Activated naive CD4-positive, alpha-beta T cell treated with anti-CD3 and anti-CD28 coated beads, Interleukin-2, amount 50 U/mL, for 72 hours (primary cell): Measurements from ENCODE around the gene PLS1. TPM values are rescaled to one million over a fixed set of nuclear protein-coding genes. Genes with fewer than 3 reads are reported as not detected.

Experiments
- ATAC-seq, 2 donors: fragments of 150-1000 bp; cut with Tn5 transposase; 2 replicates each; pipeline ENCODE4 v1.10.0; 2021; ENCODE audit warnings: mild to moderate bottlenecking in 2 of 2, moderate library complexity in 2 of 2
- DNase-seq, 2 donors: peaks; one replicate each; pipeline ENCODE4 v3.0.0; 2021 to 2022; ENCODE audit warnings: low spot score in 2 of 2
- H3K27ac Mint-ChIP-seq, 2 donors: one replicate each; pipeline ENCODE4 v1.8.0; 2022; ENCODE audit warnings: mild to moderate bottlenecking in 2 of 2, mixed read lengths in 2 of 2
- H3K36me3 Mint-ChIP-seq, 2 donors: one replicate each; pipeline ENCODE4 v1.8.0; 2022; ENCODE audit warnings: mixed read lengths in 2 of 2
- H3K9me3 Mint-ChIP-seq, 2 donors: one replicate each; pipeline ENCODE4 v1.8.0; 2022; ENCODE audit warnings: mixed read lengths in 2 of 2
- total RNA-seq, 2 donors: library from RNA; stranded (reverse); gene quantifications; one replicate each; pipeline ENCODE4 v1.2.3, GENCODE V29; 2022

PLS1 gene
- total RNA-seq, 2 donors from 2014 or later: 6.0 to 8.1 TPM

- DNase-seq: no peak
- no peak overlapping the region for H3K27ac Mint-ChIP-seq
- no peak for ATAC-seq
- no peaks in the 10 kb centered on the region for H3K36me3 Mint-ChIP-seq
- no peaks in the 10 kb centered on the region for H3K9me3 Mint-ChIP-seq
These were observed 52.8 kb downstream of the PLS1 start for GRCh38 chr3:142648950-142649349.

DNA sequence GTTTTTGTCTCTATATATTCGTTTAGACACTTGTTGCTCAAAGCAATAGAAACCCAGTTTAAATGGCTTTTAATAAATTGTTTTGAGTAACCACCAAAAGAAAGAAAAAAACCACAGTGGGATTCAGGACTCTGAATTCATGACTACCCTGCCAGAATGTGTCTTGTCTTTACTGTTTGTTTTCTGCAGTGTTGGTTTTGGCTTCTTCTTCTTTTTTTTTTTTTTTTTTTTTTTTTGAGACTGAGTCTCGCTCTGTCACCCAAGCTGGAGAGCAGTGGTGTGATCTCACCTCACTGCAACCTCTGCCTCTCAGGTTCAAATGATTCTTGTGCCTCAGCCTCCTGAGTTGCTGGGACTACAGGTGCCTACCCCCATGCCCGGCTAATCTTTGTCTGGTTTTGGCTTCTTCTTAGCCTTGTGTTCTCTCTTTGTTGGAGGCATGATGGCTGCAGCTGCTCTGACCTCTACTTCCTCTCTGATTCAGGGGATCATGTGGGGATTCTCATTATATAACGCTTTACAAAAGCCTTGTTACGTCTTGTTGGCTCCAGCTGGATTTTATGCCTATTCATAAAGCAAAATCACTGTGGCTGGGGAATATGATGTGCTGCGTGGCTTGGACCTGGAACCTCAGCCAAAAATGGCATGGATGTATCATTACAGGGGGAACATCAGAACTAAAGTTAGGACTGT is 54.0 kb downstream of the PLS1 start:
- no peaks in the 10 kb centered on the region for H3K9me3 Mint-ChIP-seq
- H3K27ac Mint-ChIP-seq: no peak overlapping the region
- no peak for ATAC-seq
- DNase-seq: no peak
- no peaks in the 10 kb centered on the region for H3K36me3 Mint-ChIP-seq

GRCh38 chr3:142651711-142652110 is 55.5 kb downstream of the PLS1 start:
- Mint-ChIP-seq H3K9me3 (no peaks in the 10 kb centered on the region), H3K27ac (no peak overlapping the region), H3K36me3 (no peaks in the 10 kb centered on the region)
- ATAC-seq: no peak
- no peak for DNase-seq

DNA sequence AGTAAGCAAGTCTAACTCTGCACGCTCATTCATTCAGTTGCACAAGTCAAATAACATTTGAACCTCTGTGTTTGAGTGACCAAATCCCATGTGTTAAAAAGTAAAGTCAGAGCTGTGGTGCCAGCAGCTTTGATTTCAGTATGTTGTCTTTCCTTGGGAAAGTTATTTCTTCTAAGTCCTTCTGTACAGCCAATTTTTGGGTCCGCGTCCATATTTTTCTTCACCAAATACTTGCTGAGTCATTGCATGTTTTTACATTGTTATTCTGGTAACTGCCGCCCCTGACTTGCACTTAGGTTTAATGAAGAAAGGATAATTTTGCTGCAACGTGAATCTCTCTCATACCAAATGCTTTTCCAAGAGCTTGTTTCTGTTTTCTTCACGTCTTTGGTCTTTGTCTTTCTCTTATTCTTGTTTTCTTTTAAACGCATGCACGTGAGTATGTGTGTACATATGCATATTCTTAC is 56.7 kb downstream of the PLS1 start:
- Mint-ChIP-seq H3K36me3 (no peaks in the 10 kb centered on the region), H3K9me3 (no peaks in the 10 kb centered on the region), H3K27ac (peak overlapping the region in 1 of 2 donors; percentile 32)
- ATAC-seq: no peak
- DNase-seq: no peak

GRCh38 chr3:142656575-142656974 is 60.4 kb downstream of the PLS1 start:
- no peaks in the 10 kb centered on the region for H3K36me3 Mint-ChIP-seq
- ATAC-seq (no peak), DNase-seq (no peak)
- H3K27ac Mint-ChIP-seq: no peak overlapping the region
- H3K9me3 Mint-ChIP-seq: no peaks in the 10 kb centered on the region

GRCh38 chr3:142657033-142657432 is 60.8 kb downstream of the PLS1 start:
- no peak overlapping the region for H3K27ac Mint-ChIP-seq
- no peaks in the 10 kb centered on the region for H3K36me3 Mint-ChIP-seq
- ATAC-seq: no peak
- DNase-seq: no peak
- H3K9me3 Mint-ChIP-seq: no peaks in the 10 kb centered on the region

- Mint-ChIP-seq H3K9me3 (no peaks in the 10 kb centered on the region), H3K36me3 (no peaks in the 10 kb centered on the region), H3K27ac (no peak overlapping the region)
- no peak for ATAC-seq
- no peak for DNase-seq
These were observed 64.2 kb downstream of the PLS1 start for GRCh38 chr3:142660383-142660782.

DNA sequence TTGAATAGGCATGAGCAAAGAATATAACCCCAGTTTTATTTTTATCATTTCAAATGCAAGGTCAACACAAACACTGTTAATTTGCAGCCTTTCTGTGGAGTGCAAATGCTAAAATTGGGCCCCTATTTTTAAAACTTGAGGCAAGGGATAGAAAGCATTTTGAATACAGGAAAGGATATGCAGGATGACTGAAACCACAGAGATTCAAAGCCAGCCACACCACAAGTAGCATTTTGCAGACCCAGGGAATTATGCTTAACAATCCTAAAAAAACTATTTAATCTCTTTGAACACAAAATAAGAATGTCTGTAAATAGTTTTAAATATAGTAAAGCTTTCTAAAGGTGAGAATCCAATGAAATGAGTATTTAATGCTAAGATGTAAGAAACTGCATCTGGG is 64.7 kb downstream of the PLS1 start:
- no peaks in the 10 kb centered on the region for H3K36me3 Mint-ChIP-seq
- H3K27ac Mint-ChIP-seq: no peak overlapping the region
- no peaks in the 10 kb centered on the region for H3K9me3 Mint-ChIP-seq
- ATAC-seq: no peak
- DNase-seq: no peak

GRCh38 chr3:142663865-142664264 is 67.7 kb downstream of the PLS1 start:
- DNase-seq (no peak), ATAC-seq (no peak)
- Mint-ChIP-seq H3K36me3 (no peaks in the 10 kb centered on the region), H3K9me3 (no peaks in the 10 kb centered on the region), H3K27ac (no peak overlapping the region)

DNA sequence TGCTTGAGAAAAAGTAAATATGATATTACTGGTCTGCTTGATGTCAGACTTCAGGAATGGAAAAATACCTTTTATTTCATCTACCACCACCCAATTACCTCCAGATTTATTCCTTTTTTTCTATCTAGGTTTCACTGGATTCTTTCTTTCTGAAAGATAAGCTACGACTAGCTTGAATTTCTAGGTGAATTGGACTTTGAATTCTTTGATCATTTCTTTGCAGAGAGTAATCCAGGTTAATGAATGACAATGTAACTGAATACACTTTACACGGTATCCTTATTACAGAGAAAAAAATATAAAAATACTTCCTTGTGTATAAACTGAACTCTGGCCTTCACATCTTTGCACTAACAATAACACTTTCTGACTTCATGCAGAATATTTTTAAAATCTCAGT is 68.1 kb downstream of the PLS1 start:
- no peaks in the 10 kb centered on the region for H3K36me3 Mint-ChIP-seq
- H3K27ac Mint-ChIP-seq: no peak overlapping the region
- no peaks in the 10 kb centered on the region for H3K9me3 Mint-ChIP-seq
- ATAC-seq: no peak
- DNase-seq: no peak

DNA sequence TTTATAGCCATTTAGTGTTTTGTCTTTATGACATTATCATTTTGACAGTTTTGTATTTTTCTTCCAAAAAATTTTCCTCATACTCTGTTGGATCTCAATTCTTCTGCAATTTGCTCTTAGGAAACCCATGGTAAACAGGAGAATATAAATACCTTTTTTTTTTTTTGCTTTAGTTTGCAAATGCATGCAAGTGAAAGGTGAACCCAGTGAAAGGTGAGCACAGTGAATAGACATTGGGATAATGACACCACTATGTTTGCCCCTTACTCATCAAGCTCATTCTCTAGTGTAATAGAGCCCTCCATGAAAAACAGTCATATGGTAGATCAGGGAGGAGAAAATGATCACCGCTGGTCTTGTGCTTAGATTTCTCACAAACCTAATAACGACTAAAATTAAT is 68.6 kb downstream of the PLS1 start:
- ATAC-seq (no peak), DNase-seq (no peak)
- Mint-ChIP-seq H3K36me3 (no peaks in the 10 kb centered on the region), H3K27ac (no peak overlapping the region), H3K9me3 (no peaks in the 10 kb centered on the region)

DNA sequence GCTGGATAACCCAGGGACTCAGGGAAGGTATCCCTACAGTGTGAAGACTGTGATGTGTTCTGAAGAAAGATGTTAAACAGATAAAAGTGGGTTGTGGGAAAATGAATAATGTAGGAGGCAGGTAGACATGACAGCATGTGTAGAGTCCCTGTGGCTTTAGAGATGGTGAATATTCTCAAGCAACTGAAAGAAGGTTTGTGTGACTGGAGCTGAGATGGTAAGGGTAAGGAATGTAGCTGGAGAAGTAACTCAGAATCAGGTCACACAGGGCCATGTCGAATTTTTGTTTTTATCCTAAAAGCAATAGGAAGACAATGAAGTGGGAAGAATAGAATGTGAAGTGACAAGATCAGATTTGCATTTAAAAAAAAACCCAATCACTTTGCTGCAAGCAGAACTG is 73.9 kb downstream of the PLS1 start:
- H3K27ac Mint-ChIP-seq: no peak overlapping the region
- H3K9me3 Mint-ChIP-seq: no peaks in the 10 kb centered on the region
- DNase-seq: no peak
- peaks cover 0 to 4% of the 10 kb centered on the region in 2 donors for H3K36me3 Mint-ChIP-seq
- ATAC-seq: no peak

- ATAC-seq (no peak), DNase-seq (no peak)
- H3K9me3 Mint-ChIP-seq: no peaks in the 10 kb centered on the region
- peaks cover 0 to 4% of the 10 kb centered on the region in 2 donors for H3K36me3 Mint-ChIP-seq
- H3K27ac Mint-ChIP-seq: no peak overlapping the region
These were observed 80.0 kb downstream of the PLS1 start for GRCh38 chr3:142676151-142676550.

DNA sequence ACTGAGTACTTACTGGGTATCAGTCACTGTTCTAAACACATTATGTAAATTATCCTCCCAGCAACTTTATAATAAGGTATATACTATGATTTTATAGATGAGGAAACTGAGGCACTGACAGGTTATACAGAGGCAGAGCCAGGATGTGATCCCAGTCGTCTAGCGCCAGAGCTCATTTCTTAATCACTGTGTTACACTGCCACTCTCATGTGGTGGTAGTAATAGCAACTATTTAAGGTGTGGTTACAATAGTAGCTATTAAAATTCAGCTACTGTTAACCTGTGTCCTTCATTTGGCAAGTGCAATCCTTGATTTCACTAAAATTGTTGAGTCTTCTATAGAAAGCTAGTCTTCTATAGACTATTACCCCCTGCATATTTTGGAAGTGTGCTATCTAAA is 84.5 kb downstream of the PLS1 start:
- Mint-ChIP-seq H3K36me3 (no peaks in the 10 kb centered on the region), H3K9me3 (no peaks in the 10 kb centered on the region), H3K27ac (no peak overlapping the region)
- ATAC-seq (no peak), DNase-seq (no peak)

- no peaks in the 10 kb centered on the region for H3K36me3 Mint-ChIP-seq
- ATAC-seq: peak in 1 of 2 donors; percentile 78
- no peak overlapping the region for H3K27ac Mint-ChIP-seq
- no peaks in the 10 kb centered on the region for H3K9me3 Mint-ChIP-seq
- DNase-seq: no peak
These were observed 94.4 kb downstream of the PLS1 start for GRCh38 chr3:142690613-142691012.

GRCh38 chr3:142691527-142691926 is 95.3 kb downstream of the PLS1 start:
- Mint-ChIP-seq H3K36me3 (no peaks in the 10 kb centered on the region), H3K27ac (no peak overlapping the region), H3K9me3 (no peaks in the 10 kb centered on the region)
- no peak for DNase-seq
- ATAC-seq: no peak

GRCh38 chr3:142693136-142693853 is 97.1 kb downstream of the PLS1 start:
- H3K36me3 Mint-ChIP-seq: no peaks in the 10 kb centered on the region
- H3K27ac Mint-ChIP-seq: no peak overlapping the region
- DNase-seq (no peak), ATAC-seq (peak in 1 of 2 donors; percentile 49)
- H3K9me3 Mint-ChIP-seq: no peaks in the 10 kb centered on the region

DNA sequence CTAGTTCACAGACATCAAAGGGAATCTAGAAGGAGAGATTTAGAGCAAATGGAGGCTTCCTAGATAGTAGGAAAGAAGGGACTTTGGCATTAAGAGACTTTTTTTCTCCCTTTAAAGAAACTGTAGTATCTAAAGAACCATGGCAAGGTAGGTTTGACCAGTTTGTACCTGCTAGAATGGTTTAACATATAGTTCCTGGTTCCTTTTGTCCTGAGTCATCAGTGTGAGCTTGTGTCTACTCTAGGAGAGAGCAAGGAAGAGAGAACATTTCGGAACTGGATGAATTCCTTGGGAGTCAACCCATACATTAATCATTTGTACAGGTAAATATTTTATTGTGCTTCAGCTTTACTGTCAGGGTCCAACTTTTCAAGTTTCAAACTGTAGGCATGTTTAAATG is 98.0 kb downstream of the PLS1 start:
- DNase-seq (no peak), ATAC-seq (no peak)
- Mint-ChIP-seq H3K27ac (no peak overlapping the region), H3K9me3 (no peaks in the 10 kb centered on the region), H3K36me3 (no peaks in the 10 kb centered on the region)
